GM12878 (cell line): ENCODE measurements around the gene ADAMTSL4. TPM values are rescaled to one million over a fixed set of nuclear protein-coding genes. Genes with fewer than 3 reads are reported as not detected.
A peak's percentile ranks its signal among the peaks of the same experiment; 100 is the strongest.
"Not testable (repeated sequence)": the region's sequence is repeated elsewhere in the genome, so short reads cannot be mapped to it uniquely, and the experiment has no call there.

Experiments
- ATAC-seq: fragments of 200-7000 bp; cut with Tn5 transposase; 3 replicates; pipeline ENCODE4 v1.9.1; 2020; ENCODE audit warnings: mild to moderate bottlenecking, moderate library complexity
- BruUV-seq: library from RNA; stranded (reverse); fragments of 400-500 nt; replicated peaks from 2 replicates; lab custom pipeline; 2021; lab: Mats Ljungman, UMichigan
- CTCF ChIA-PET: fragments of 300-600 bp; sonication (Branson Sonifier 250); formaldehyde crosslinking; extraction: SDS; loops from one replicate; lab custom pipeline; 2021; ENCODE audit warnings: inconsistent platforms; lab: Yijun Ruan, JAX
- POLR2A ChIA-PET: fragments of 350-600 bp; formaldehyde crosslinking; extraction: SDS; loops from one replicate; lab custom pipeline; 2021; ENCODE audit warnings: inconsistent platforms; lab: Charles Lee
- RAD21 ChIA-PET: fragments of 300-600 bp; sonication (Branson Sonifier 250); formaldehyde crosslinking; loops from one replicate; lab custom pipeline; 2023; ENCODE audit warnings: antibody characterized with exemption; ENCODE audit not compliant: unreplicated experiment; lab: Charles Lee
- SMC1A ChIA-PET: fragments of 300-600 bp; sonication (Branson Sonifier 250); formaldehyde crosslinking; loops from one replicate; lab custom pipeline; 2023; ENCODE audit not compliant: unreplicated experiment, uncharacterized antibody; lab: Charles Lee
- DNase-seq: peaks from one replicate; pipeline ENCODE4 v3.0.0-alpha.2; 2011; ENCODE audit warnings: low read depth, low spot score
- FAIRE-seq: peaks from 3 replicates; lab custom pipeline; 2011; peaks lifted over from hg19 to GRCh38; lab: Jason Lieb, UNC
- H2AFZ ChIP-seq: 2 replicates; pipeline ENCODE4 v1.6.0; 2011; ENCODE audit warnings: low read depth, low read length, control low read depth; ENCODE audit not compliant: control insufficient read depth
- H3K27ac ChIP-seq: 2 replicates; pipeline ENCODE4 v1.5.1; 2011; ENCODE audit warnings: control low read depth; ENCODE audit not compliant: control insufficient read depth, insufficient read depth
- H3K27me3 ChIP-seq, 2 experiments: replicated peaks in 1 of 2; 2 replicates each; pipeline versions ENCODE4 v1.6.0 to v1.6.1; 2011; ENCODE audit warnings: low read length in 1 of 2; ENCODE audit not compliant: control insufficient read depth in 2 of 2, insufficient read depth in 2 of 2
- H3K36me3 ChIP-seq, 2 experiments: 2 replicates each; pipeline ENCODE4 v1.5.1; 2011; ENCODE audit warnings: low read length in 1 of 2; ENCODE audit not compliant: control insufficient read depth in 2 of 2, insufficient read depth in 2 of 2
- H3K4me1 ChIP-seq: 2 replicates; pipeline ENCODE4 v1.6.1; 2011; ENCODE audit warnings: mild to moderate bottlenecking, low read length, moderate library complexity, mixed read lengths; ENCODE audit not compliant: control insufficient read depth, insufficient read depth
- H3K4me2 ChIP-seq: 2 replicates; pipeline ENCODE4 v1.6.0; 2011; ENCODE audit warnings: control low read depth; ENCODE audit not compliant: control insufficient read depth, insufficient read depth
- H3K4me3 ChIP-seq: fragments of 200-600 bp; sonication (generic); 2 replicates; pipeline ENCODE4 v1.5.1; 2016
- H3K79me2 ChIP-seq: 2 replicates; pipeline ENCODE4 v1.6.0; 2011; ENCODE audit warnings: low read length; ENCODE audit not compliant: control insufficient read depth, insufficient read depth
- H3K9ac ChIP-seq: 2 replicates; pipeline ENCODE4 v1.8.0; 2011; ENCODE audit warnings: low read length, control low read depth, mixed read lengths; ENCODE audit not compliant: control insufficient read depth, insufficient read depth
- H3K9me3 ChIP-seq: replicated peaks from 3 replicates; pipeline ENCODE4 v1.5.1; 2011; ENCODE audit warnings: mild to moderate bottlenecking, low read length; ENCODE audit not compliant: control insufficient read depth, insufficient read depth
- H4K20me1 ChIP-seq: 2 replicates; pipeline ENCODE4 v1.6.0; 2011; ENCODE audit not compliant: control insufficient read depth, insufficient read depth
- BACH1 ChIP-seq: fragments of 450-650 bp; IDR thresholded peaks from 2 replicates; pipeline ENCODE4 v1.6.1; 2017; ENCODE audit warnings: mild to moderate bottlenecking, borderline replicate concordance
- BMI1 ChIP-seq: fragments of 450-650 bp; IDR thresholded peaks from 2 replicates; pipeline ENCODE4 v1.6.1; 2016; ENCODE audit warnings: mild to moderate bottlenecking, moderate library complexity, borderline replicate concordance
- HDGF ChIP-seq: fragments of 450-650 bp; IDR thresholded peaks from 2 replicates; pipeline ENCODE4 v1.6.1; 2016; ENCODE audit warnings: antibody characterized with exemption
- IRF4 ChIP-seq: IDR thresholded peaks from 2 replicates; pipeline ENCODE4 v1.6.1; 2011; ENCODE audit warnings: low read depth, low read length
- POLR2AphosphoS5 ChIP-seq: IDR thresholded peaks from 2 replicates; pipeline ENCODE4 v1.6.1; 2011; ENCODE audit warnings: mild to moderate bottlenecking, low read length, inconsistent platforms
- RAD21 ChIP-seq: IDR thresholded peaks from 2 replicates; pipeline ENCODE4 v1.6.1; 2011; ENCODE audit warnings: mild to moderate bottlenecking, low read depth, low read length, moderate library complexity; ENCODE audit not compliant: insufficient read depth
- SREBF2 ChIP-seq: IDR thresholded peaks from 2 replicates; pipeline ENCODE4 v1.6.1; 2012; ENCODE audit warnings: mild to moderate bottlenecking, low read length
- SUPT20H ChIP-seq: IDR thresholded peaks from 2 replicates; pipeline ENCODE4 v1.6.1; 2011; ENCODE audit warnings: low read depth, mild to moderate bottlenecking, low read length, moderate library complexity, borderline replicate concordance; ENCODE audit not compliant: control insufficient read depth
- TAF1 ChIP-seq: IDR thresholded peaks from 2 replicates; pipeline ENCODE4 v1.6.1; 2011; ENCODE audit warnings: mild to moderate bottlenecking, low read depth, low read length, borderline replicate concordance
- ZNF207 ChIP-seq: fragments of 450-650 bp; IDR thresholded peaks from 2 replicates; pipeline ENCODE4 v1.6.1; 2014; ENCODE audit warnings: antibody characterized with exemption, mild to moderate bottlenecking, borderline replicate concordance
- WGBS: methylation state at CpG from one replicate; pipeline ENCODE4 v1.1.6; 2016; ENCODE audit warnings: low lambda C conversion rate; ENCODE audit not compliant: insufficient replicate concordance, insufficient coverage; ENCODE audit errors: missing lambda C conversion rate; 5-methylcytosine and 5-hydroxymethylcytosine counted together
- in situ Hi-C: fragments of 300-500 bp; cut with MboI; formaldehyde crosslinking; loops from 9 replicates; pipeline ENCODE4 v1.14.3; 2018; ENCODE audit warnings: mixed read lengths
- intact Hi-C: fragments of 100-400 bp; cut with micrococcal nuclease; formaldehyde crosslinking; loops from one replicate; pipeline ENCODE4 v1.14.2; 2022; ENCODE audit not compliant: unreplicated experiment
- polyA plus RNA-seq, 11 experiments: library from polyadenylated mRNA; depleted of rRNA in 4 of 11; unstranded in 6 of 11; stranded (reverse) in 5 of 11; fragments of >200 nt; fragmentation: Nextera tagmentation in 4 of 11; fragmentation: Illumina TruSeq in 1 of 11; extraction: Ambion mirVana in 4 of 11; extraction: Trizol in 1 of 11; gene quantifications; 1 replicate in 1 of 11; 2 replicates in 10 of 11; pipeline versions ENCODE4 v1.2.1 to v1.2.3, GENCODE V29; 2011 to 2016; ENCODE audit warnings: inconsistent platforms in 2 of 11, missing spikeins in 2 of 11, low read depth in 1 of 11
- total RNA-seq, 4 experiments: library from RNA; depleted of rRNA in 3 of 4; stranded (reverse); fragments of >200 nt in 3 of 4; fragmentation: Illumina TruSeq in 1 of 4; extraction: Trizol in 1 of 4; gene quantifications; 2 replicates each; pipeline versions ENCODE4 v1.2.1 to v1.2.3, GENCODE V29; 2013 to 2021

The ADAMTSL4 gene
- total and polyA plus RNA-seq, 10 of the 15 experiments (the other 5 are each of a cell fraction or from before 2014, with no cell fraction given), result 0.04 to 0.15 (median 0.05) TPM; not detected in 5

GRCh38 chr1:150573648-150574071, 24.5 kb downstream of the ADAMTSL4 start:
- Histone ChIP-seq H3K27ac (peak overlapping the region; percentile 65), H3K4me1 (peaks cover 36% of the 10 kb centered on the region), H3K4me3 (peak overlapping the region; percentile 60)
- RAD21 ChIA-PET, result interaction anchor here (1.0 to 14.4 kb wide), 3 partner anchors 8 to 55 kb away, joined by 4 to 387 read pairs (median 5); partner anchors contain the start of gene ENSA
- H3K27me3 ChIP-seq, intact Hi-C loops, BruUV-seq, FAIRE-seq: not testable (repeated sequence)
- POLR2A ChIA-PET, result interaction anchor here (0.6 to 10.5 kb wide), 3 partner anchors 8 to 110 kb away, joined by 4 to 324 read pairs (median 6); no protein-coding TSS in a partner anchor
- SMC1A ChIA-PET, result interaction anchor here (1.0 to 13.6 kb wide), 6 partner anchors 10 to 56 kb away, joined by 3 to 388 read pairs (median 3); no protein-coding TSS in a partner anchor
- peak; percentile 65; the same call in 1 of the 2 replicates for TF ChIP-seq HDGF
- TF ChIP-seq, all 136 proteins: peak for 1; not testable (repeated sequence) for 135
- Histone ChIP-seq H3K4me2 (peak overlapping the region; percentile 90), H3K79me2 (peaks cover 93% of the 10 kb centered on the region), H4K20me1 (peaks cover 10% of the 10 kb centered on the region), H3K9ac (peak overlapping the region; percentile 93; the same call in 1 of the 2 replicates), H3K36me3 (peaks cover 9 to 14% of the 10 kb centered on the region in 2 experiments)
- in situ Hi-C loops, DNase-seq, H2AFZ ChIP-seq, H3K9me3 ChIP-seq: not testable (repeated sequence)
- WGBS, result 2% methylated on average over 13 of the region's 13 CpGs
- CTCF ChIA-PET, result interaction anchor here (1.2 to 16.3 kb wide), 4 partner anchors 10 to 48 kb away, joined by 4 to 289 read pairs (median 18); no protein-coding TSS in a partner anchor
- ATAC-seq, result peak; percentile 15

GRCh38 chr1:150574260-150575071, 25.3 kb downstream of the ADAMTSL4 start:
- Histone ChIP-seq H3K27ac (peak overlapping the region; percentile 96), H4K20me1 (peaks cover 12% of the 10 kb centered on the region), H3K9ac (peak overlapping the region; percentile 93), H3K4me1 (peaks cover 29% of the 10 kb centered on the region), H3K4me2 (peak overlapping the region; percentile 48), H3K27me3 (no peaks in the 10 kb centered on the region), H3K79me2 (peaks cover 98% of the 10 kb centered on the region), H3K4me3 (peak overlapping the region; percentile 85), H3K36me3 (peaks cover 9 to 14% of the 10 kb centered on the region in 2 experiments), H3K9me3 (no peaks in the 10 kb centered on the region), H2AFZ (no peak overlapping the region)
- FAIRE-seq, result no peak
- no TSS peak for BruUV-seq
- no peak for DNase-seq
- TF ChIP-seq BMI1, result peak; percentile 19; the same call in 1 of the 2 replicates
- 0 out of 2 replicates have a peak, but pooled peaks have one; percentile 23 for TF ChIP-seq IRF4
- TF ChIP-seq RAD21, result no peak
- no peak for TF ChIP-seq SUPT20H
- TF ChIP-seq HDGF, result peak; percentile 52; the same call in 1 of the 2 replicates
- TF ChIP-seq BACH1, result peak; percentile 57
- no peak for TF ChIP-seq TAF1
- TF ChIP-seq POLR2AphosphoS5, result peak; percentile 86
- TF ChIP-seq SREBF2, result no peak
- TF ChIP-seq ZNF207, result no peak
- ChIA-PET POLR2A (interaction anchor here (0.6 to 10.5 kb wide), 4 partner anchors 9 to 109 kb away, joined by 4 to 324 read pairs (median 14); no protein-coding TSS in a partner anchor), CTCF (interaction anchor here (3.8 to 16.3 kb wide), 2 partner anchors 11 to 46 kb away, joined by 28 to 289 read pairs; no protein-coding TSS in a partner anchor), SMC1A (interaction anchor here (1.0 to 13.6 kb wide), 4 partner anchors 11 to 48 kb away, joined by 3 to 388 read pairs (median 17); no protein-coding TSS in a partner anchor), RAD21 (interaction anchor here (0.6 to 14.4 kb wide), 5 partner anchors 9 to 422 kb away, joined by 3 to 387 read pairs (median 4); partner anchors contain the start of gene ENSA)
- no peak for ATAC-seq
- in situ Hi-C loops, result no loop called here
- intact Hi-C loops, result loop anchor here (1.0 kb wide), 1 partner anchor 11 kb away; no protein-coding TSS in a partner anchor
- WGBS, result 0% methylated on average over 5 of the region's 6 CpGs
